HG03520 (cell line): ENCODE data around the gene CH25H.

Experiments
- ATAC-seq: cut with Tn5 transposase; IDR thresholded peaks from one replicate; pipeline ENCODE4 v1.9.1; 2021; ENCODE audit warnings: mild to moderate bottlenecking, moderate library complexity; ENCODE audit not compliant: unreplicated experiment

Gene CH25H

GRCh38 chr10:89233033-89233432 is 25.9 kb upstream of the CH25H start:
- no peak for ATAC-seq

- ATAC-seq: no peak
These were observed 21.8 kb upstream of the CH25H start for GRCh38 chr10:89228962-89229361.

- ATAC-seq: no peak
These were observed 21.0 kb upstream of the CH25H start for GRCh38 chr10:89228146-89228545.

- no peak for ATAC-seq
These were observed 19.8 kb upstream of the CH25H start for GRCh38 chr10:89226891-89227290.

GRCh38 chr10:89224739-89225443 is 17.8 kb upstream of the CH25H start:
- ATAC-seq: no peak

GRCh38 chr10:89221919-89222318 is 14.8 kb upstream of the CH25H start:
- no peak for ATAC-seq

- no peak for ATAC-seq
These were observed 12.5 kb upstream of the CH25H start for GRCh38 chr10:89219513-89220218.

- no peak for ATAC-seq
These were observed 10.2 kb upstream of the CH25H start for GRCh38 chr10:89217057-89217990.

GRCh38 chr10:89216056-89216455 is 8.9 kb upstream of the CH25H start:
- ATAC-seq: no peak

GRCh38 chr10:89215511-89215910 is 8.4 kb upstream of the CH25H start:
- no peak for ATAC-seq

GRCh38 chr10:89214566-89215165 is 7.5 kb upstream of the CH25H start:
- no peak for ATAC-seq

GRCh38 chr10:89213191-89213808 is 6.2 kb upstream of the CH25H start:
- ATAC-seq: no peak

- ATAC-seq: no peak
These were observed 3.8 kb upstream of the CH25H start for GRCh38 chr10:89210794-89211425.

- ATAC-seq: no peak
These were observed 2.6 kb upstream of the CH25H start for GRCh38 chr10:89209718-89210117.

GRCh38 chr10:89207801-89208551 is 859 bp upstream of the CH25H start:
- ATAC-seq: no peak

- ATAC-seq: no peak
These were observed 526 bp downstream of the CH25H start for GRCh38 chr10:89206402-89207180.

- no peak for ATAC-seq
These were observed 2.4 kb downstream of the CH25H start for GRCh38 chr10:89204621-89205185.

- ATAC-seq: no peak
These were observed 3.9 kb downstream of the CH25H start for GRCh38 chr10:89203237-89203636.
